ENCODE results near the gene ZNF830.

DNA sequence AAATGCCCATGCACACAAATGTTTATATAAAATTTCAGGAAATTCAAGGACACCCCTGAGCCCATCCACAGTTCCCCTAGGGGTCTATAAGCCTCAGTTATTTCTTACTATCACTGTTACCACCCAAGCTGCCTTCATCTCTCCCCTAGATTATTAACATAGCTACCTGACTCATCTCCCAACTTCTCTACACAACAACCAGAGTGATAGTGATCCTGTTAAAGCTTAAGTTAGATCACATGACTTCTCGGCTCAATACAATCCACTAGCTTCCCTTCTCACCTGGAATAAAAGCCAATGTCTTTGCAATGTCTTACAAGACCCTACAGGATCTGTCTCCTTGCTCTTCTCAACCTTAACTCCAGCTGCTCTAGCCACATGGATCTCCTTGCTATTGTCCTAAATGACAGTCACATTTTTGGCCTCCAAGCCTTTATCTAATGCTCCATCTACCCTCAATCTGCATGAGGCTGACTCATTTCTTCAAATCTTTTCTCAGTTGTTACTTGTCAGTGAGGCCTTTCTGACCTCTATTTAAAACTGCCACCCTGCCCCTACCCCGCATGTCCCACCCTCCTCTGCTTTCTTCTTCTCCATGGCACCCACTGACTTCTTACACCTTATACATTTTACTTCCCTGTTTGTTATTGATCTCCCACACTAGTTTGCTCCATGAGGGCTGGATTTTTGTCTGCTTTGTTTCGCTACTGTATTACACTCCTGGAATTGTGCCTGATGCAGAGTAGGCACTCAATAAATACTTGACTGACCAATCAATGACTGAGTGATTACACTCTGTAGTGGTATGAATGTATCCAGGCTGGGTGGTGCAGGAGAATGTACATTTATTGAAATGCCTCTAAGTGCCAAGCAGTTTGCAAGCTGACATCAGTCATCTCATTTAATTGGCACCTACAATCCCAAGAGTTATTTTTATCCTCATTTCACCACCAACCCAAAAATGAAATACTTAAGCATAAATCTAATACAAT lies 13.8 kb downstream of the ZNF830 start:
- TF ChIP-seq EP300 (IDR thresholded peaks at IDR 0.05; ENCODE audit: borderline replicate concordance in 1 of 2, low read depth in 1 of 2, low read length in 1 of 2) = no peak
- TF ChIP-seq TAF1 (IDR thresholded peaks at IDR 0.05; ENCODE audit: borderline replicate concordance, low read depth, low read length) = no peak
- TF ChIP-seq CHD2 (IDR thresholded peaks at IDR 0.05; ENCODE audit: low read length, partially characterized antibody) = no peak
- TF ChIP-seq, protein P1, sequence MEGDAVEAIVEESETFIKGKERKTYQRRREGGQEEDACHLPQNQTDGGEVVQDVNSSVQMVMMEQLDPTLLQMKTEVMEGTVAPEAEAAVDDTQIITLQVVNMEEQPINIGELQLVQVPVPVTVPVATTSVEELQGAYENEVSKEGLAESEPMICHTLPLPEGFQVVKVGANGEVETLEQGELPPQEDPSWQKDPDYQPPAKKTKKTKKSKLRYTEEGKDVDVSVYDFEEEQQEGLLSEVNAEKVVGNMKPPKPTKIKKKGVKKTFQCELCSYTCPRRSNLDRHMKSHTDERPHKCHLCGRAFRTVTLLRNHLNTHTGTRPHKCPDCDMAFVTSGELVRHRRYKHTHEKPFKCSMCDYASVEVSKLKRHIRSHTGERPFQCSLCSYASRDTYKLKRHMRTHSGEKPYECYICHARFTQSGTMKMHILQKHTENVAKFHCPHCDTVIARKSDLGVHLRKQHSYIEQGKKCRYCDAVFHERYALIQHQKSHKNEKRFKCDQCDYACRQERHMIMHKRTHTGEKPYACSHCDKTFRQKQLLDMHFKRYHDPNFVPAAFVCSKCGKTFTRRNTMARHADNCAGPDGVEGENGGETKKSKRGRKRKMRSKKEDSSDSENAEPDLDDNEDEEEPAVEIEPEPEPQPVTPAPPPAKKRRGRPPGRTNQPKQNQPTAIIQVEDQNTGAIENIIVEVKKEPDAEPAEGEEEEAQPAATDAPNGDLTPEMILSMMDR (IDR thresholded peaks at IDR 0.05) = no peak
- TF ChIP-seq, protein P2, sequence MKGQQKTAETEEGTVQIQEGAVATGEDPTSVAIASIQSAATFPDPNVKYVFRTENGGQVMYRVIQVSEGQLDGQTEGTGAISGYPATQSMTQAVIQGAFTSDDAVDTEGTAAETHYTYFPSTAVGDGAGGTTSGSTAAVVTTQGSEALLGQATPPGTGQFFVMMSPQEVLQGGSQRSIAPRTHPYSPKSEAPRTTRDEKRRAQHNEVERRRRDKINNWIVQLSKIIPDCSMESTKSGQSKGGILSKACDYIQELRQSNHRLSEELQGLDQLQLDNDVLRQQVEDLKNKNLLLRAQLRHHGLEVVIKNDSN (IDR thresholded peaks at IDR 0.05; ENCODE audit: borderline replicate concordance, low read depth) = no peak
- TF ChIP-seq EZH2phosphoT487 (IDR thresholded peaks at IDR 0.05; ENCODE audit: borderline replicate concordance, low read depth) = no peak
- TF ChIP-seq POLR2AphosphoS5 (IDR thresholded peaks at IDR 0.05; ENCODE audit: low read depth, low read length) = no peak
- no peak for TF ChIP-seq TEAD4 (IDR thresholded peaks at IDR 0.05; ENCODE audit: borderline replicate concordance, insufficient read depth)
- TF ChIP-seq, protein P3, sequence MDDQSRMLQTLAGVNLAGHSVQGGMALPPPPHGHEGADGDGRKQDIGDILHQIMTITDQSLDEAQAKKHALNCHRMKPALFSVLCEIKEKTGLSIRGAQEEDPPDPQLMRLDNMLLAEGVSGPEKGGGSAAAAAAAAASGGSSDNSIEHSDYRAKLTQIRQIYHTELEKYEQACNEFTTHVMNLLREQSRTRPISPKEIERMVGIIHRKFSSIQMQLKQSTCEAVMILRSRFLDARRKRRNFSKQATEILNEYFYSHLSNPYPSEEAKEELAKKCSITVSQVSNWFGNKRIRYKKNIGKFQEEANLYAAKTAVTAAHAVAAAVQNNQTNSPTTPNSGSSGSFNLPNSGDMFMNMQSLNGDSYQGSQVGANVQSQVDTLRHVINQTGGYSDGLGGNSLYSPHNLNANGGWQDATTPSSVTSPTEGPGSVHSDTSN (IDR thresholded peaks at IDR 0.05) = no peak
- TF ChIP-seq, protein P4, sequence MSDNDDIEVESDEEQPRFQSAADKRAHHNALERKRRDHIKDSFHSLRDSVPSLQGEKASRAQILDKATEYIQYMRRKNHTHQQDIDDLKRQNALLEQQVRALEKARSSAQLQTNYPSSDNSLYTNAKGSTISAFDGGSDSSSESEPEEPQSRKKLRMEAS (IDR thresholded peaks at IDR 0.05; ENCODE audit: low read depth) = no peak
